HCT116 (cell line): Measurements from ENCODE around the gene MYPN. TPM values are rescaled to one million over a fixed set of nuclear protein-coding genes. Genes with fewer than 3 reads are reported as not detected.

Experiments
- ATAC-seq: fragments of 200-7000 bp; cut with Tn5 transposase; 2 replicates; pipeline ENCODE4 v1.9.1; 2020; ENCODE audit warnings: mild to moderate bottlenecking, moderate library complexity
- Bru-seq: library from RNA; stranded (reverse); fragments of 400-500 nt; gene quantifications from one replicate; lab custom pipeline; 2021; lab: Mats Ljungman, UMichigan
- BruChase-seq, 2 experiments: library from RNA; stranded (reverse); fragments of 400-500 nt; gene quantifications; one replicate each; lab custom pipeline; 2021; lab: Mats Ljungman, UMichigan
- BruUV-seq: library from RNA; stranded (reverse); fragments of 400-500 nt; replicated peaks from 2 replicates; lab custom pipeline; 2021; lab: Mats Ljungman, UMichigan
- CTCF ChIA-PET: fragments of 300-600 bp; sonication (Branson Sonifier 250); formaldehyde crosslinking; loops from one replicate; lab custom pipeline; 2021; ENCODE audit warnings: antibody characterized with exemption; lab: Charles Lee
- POLR2A ChIA-PET: fragments of 300-600, 350-600 bp; sonication (Branson Sonifier 250); formaldehyde crosslinking; loops from one replicate; lab custom pipeline; 2021; ENCODE audit warnings: antibody characterized with exemption; lab: Charles Lee
- RAD21 ChIA-PET, 2 experiments: fragments of 300-600 bp; sonication (Branson Sonifier 250); formaldehyde crosslinking; loops; one replicate each; lab custom pipeline; 2023; ENCODE audit warnings: low total read pairs in 2 of 2; ENCODE audit not compliant: uncharacterized antibody in 2 of 2, unreplicated experiment in 2 of 2, low non-redundant PET in 1 of 2; lab: Charles Lee
- DNase-seq: peaks from one replicate; pipeline ENCODE4 v3.0.0-alpha.2; 2010; ENCODE audit warnings: low read depth, low spot score
- H2AFZ ChIP-seq: fragments of 200-600 bp; shearing (Covaris generic), sonication (generic); 2 replicates; pipeline ENCODE4 v1.6.1; 2017; ENCODE audit warnings: low read depth, mixed run types, mixed read lengths, antibody characterized with exemption, low read length; ENCODE audit not compliant: poor library complexity, severe bottlenecking
- H3K27ac ChIP-seq: 2 replicates; pipeline ENCODE4 v1.5.1; 2012; ENCODE audit warnings: low read depth, low read length
- H3K27me3 ChIP-seq: fragments of 200-600 bp; sonication (generic); 2 replicates; pipeline ENCODE4 v1.6.1; 2016; ENCODE audit warnings: mixed run types, low read length, mixed read lengths; ENCODE audit not compliant: insufficient read depth
- H3K36me3 ChIP-seq, 2 experiments: fragments of 200-500 bp in 1 of 2; fragments of 200-600 bp in 1 of 2; sonication (Bioruptor generic) in 1 of 2; sonication (generic) in 1 of 2; 2 replicates each; pipeline versions ENCODE4 v1.5.1 to v1.6.1; 2014 to 2016; ENCODE audit warnings: low read length in 2 of 2, inconsistent platforms in 1 of 2, mixed read lengths in 1 of 2, mixed run types in 1 of 2; ENCODE audit not compliant: insufficient read depth in 2 of 2, control insufficient read depth in 1 of 2
- H3K4me1 ChIP-seq, 2 experiments: fragments of 200-600 bp in 1 of 2; sonication (generic) in 1 of 2; 2 replicates each; pipeline versions ENCODE4 v1.5.1 to v1.6.1; 2012 to 2017; ENCODE audit warnings: low read length in 2 of 2, inconsistent platforms in 1 of 2, mild to moderate bottlenecking in 1 of 2, mixed read lengths in 1 of 2, mixed run types in 1 of 2, moderate library complexity in 1 of 2; ENCODE audit not compliant: insufficient read depth in 2 of 2, control insufficient read depth in 1 of 2
- H3K4me2 ChIP-seq: fragments of 200-600 bp; sonication (generic); 2 replicates; pipeline ENCODE4 v1.6.1; 2017; ENCODE audit warnings: mixed run types, low read length, mixed read lengths
- H3K4me3 ChIP-seq, 2 experiments: fragments of 200-600 bp in 1 of 2; sonication (generic) in 1 of 2; replicated peaks in 1 of 2; 2 replicates each; pipeline ENCODE4 v1.5.1; 2011 to 2016; ENCODE audit warnings: low read length in 2 of 2, control low read depth in 1 of 2, low read depth in 1 of 2, mild to moderate bottlenecking in 1 of 2, mixed read lengths in 1 of 2, mixed run types in 1 of 2
- H3K79me2 ChIP-seq: fragments of 200-600 bp; sonication (generic); 2 replicates; pipeline ENCODE4 v1.6.1; 2017; ENCODE audit warnings: mild to moderate bottlenecking, mixed run types, low read length, moderate library complexity, mixed read lengths; ENCODE audit not compliant: insufficient read depth
- H3K9ac ChIP-seq: fragments of 200-600 bp; sonication (generic); 2 replicates; pipeline ENCODE4 v1.6.1; 2016; ENCODE audit warnings: low read length, mixed read lengths
- H3K9me2 ChIP-seq: fragments of 200-600 bp; sonication (generic), shearing (Covaris generic); 2 replicates; pipeline ENCODE4 v1.6.1; 2017; ENCODE audit warnings: mixed run types, mild to moderate bottlenecking, moderate library complexity; ENCODE audit not compliant: insufficient read depth
- H3K9me3 ChIP-seq, 2 experiments: fragments of 200-500 bp in 1 of 2; fragments of 200-600 bp in 1 of 2; sonication (Bioruptor generic) in 1 of 2; sonication (generic) in 1 of 2; 2 replicates each; pipeline ENCODE4 v1.6.1; 2014 to 2017; ENCODE audit warnings: low read length in 2 of 2, mixed read lengths in 2 of 2, inconsistent platforms in 1 of 2, low read depth in 1 of 2, mild to moderate bottlenecking in 1 of 2, mixed run types in 1 of 2, moderate library complexity in 1 of 2; ENCODE audit not compliant: control insufficient read depth in 1 of 2, insufficient read depth in 1 of 2
- H4K20me1 ChIP-seq: fragments of 200-600 bp; sonication (generic), shearing (Covaris generic); 2 replicates; pipeline ENCODE4 v1.6.1; 2017; ENCODE audit warnings: mixed run types, mild to moderate bottlenecking, moderate library complexity; ENCODE audit not compliant: insufficient read depth
- ATF3 ChIP-seq: IDR thresholded peaks from 2 replicates; pipeline ENCODE4 v1.6.1; 2012
- CBX3 ChIP-seq: IDR thresholded peaks from 2 replicates; pipeline ENCODE4 v1.6.1; 2012; ENCODE audit warnings: low read depth
- ELF1 ChIP-seq: IDR thresholded peaks from 2 replicates; pipeline ENCODE4 v1.6.1; 2012; ENCODE audit warnings: low read depth, borderline replicate concordance
- EZH2 ChIP-seq: fragments of 200-600 bp; sonication (generic); IDR thresholded peaks from 2 replicates; pipeline ENCODE4 v1.6.1; 2017; ENCODE audit warnings: antibody characterized with exemption, mixed run types
- EZH2phosphoT487 ChIP-seq: fragments of 200-600 bp; IDR thresholded peaks from 2 replicates; pipeline ENCODE4 v1.6.1; 2018; ENCODE audit warnings: antibody characterized with exemption, borderline replicate concordance
- FOSL1 ChIP-seq: IDR thresholded peaks from 2 replicates; pipeline ENCODE4 v1.6.1; 2012; ENCODE audit warnings: low read depth
- POLR2A ChIP-seq: IDR thresholded peaks from 2 replicates; pipeline ENCODE4 v1.7.0; 2011; ENCODE audit warnings: borderline replicate concordance; ENCODE audit not compliant: insufficient read depth, insufficient read length; ENCODE audit errors: extremely low read depth
- RAD21 ChIP-seq: IDR thresholded peaks from 2 replicates; pipeline ENCODE4 v1.6.1; 2012; ENCODE audit warnings: low read depth, mild to moderate bottlenecking
- SIN3A ChIP-seq: IDR thresholded peaks from 2 replicates; pipeline ENCODE4 v1.6.1; 2012; ENCODE audit warnings: low read depth
- SRF ChIP-seq: IDR thresholded peaks from 2 replicates; pipeline ENCODE4 v1.6.1; 2012; ENCODE audit warnings: low read depth
- TCF7L2 ChIP-seq: IDR thresholded peaks from 2 replicates; pipeline ENCODE4 v1.7.0; 2011; ENCODE audit warnings: borderline replicate concordance, inconsistent platforms; ENCODE audit not compliant: insufficient read depth, insufficient read length; ENCODE audit errors: extremely low read depth
- YY1 ChIP-seq: IDR thresholded peaks from 2 replicates; pipeline ENCODE4 v1.6.1; 2011; ENCODE audit warnings: low read length, low read depth, moderate library complexity, mild to moderate bottlenecking; ENCODE audit not compliant: insufficient replicate concordance; ENCODE audit errors: extremely low read depth
- ZNF274 ChIP-seq: fragments of 200-500 bp; sonication (Bioruptor generic); IDR thresholded peaks from 2 replicates; pipeline ENCODE4 v1.6.1; 2014; ENCODE audit warnings: mild to moderate bottlenecking, low read depth, low read length, inconsistent platforms
- intact Hi-C: fragments of 100-400 bp; cut with micrococcal nuclease; formaldehyde crosslinking; loops from 2 replicates; pipeline ENCODE4 v1.10.0; 2022
- long read RNA-seq: library from polyadenylated mRNA; unstranded; transcript quantifications from one replicate; pipeline ENCODE4 v2.0.0, GENCODE V29; 2021; ENCODE audit not compliant: unreplicated experiment
- polyA plus RNA-seq: library from polyadenylated mRNA; unstranded; fragments of >200 nt; gene quantifications from 2 replicates; pipeline ENCODE4 v1.2.1, GENCODE V29; 2012; ENCODE audit warnings: missing spikeins
- total RNA-seq: library from RNA; stranded (reverse); gene quantifications from one replicate; pipeline ENCODE4 v1.2.1, GENCODE V29; 2021; ENCODE audit not compliant: unreplicated experiment
- TF ChIP-seq, protein P1 (sequence below): IDR thresholded peaks from 2 replicates; pipeline ENCODE4 v1.6.1; 2012
- TF ChIP-seq, protein P2 (sequence below): IDR thresholded peaks from 2 replicates; pipeline ENCODE4 v1.6.1; 2011; ENCODE audit warnings: mild to moderate bottlenecking, low read length, moderate library complexity; ENCODE audit not compliant: insufficient replicate concordance; ENCODE audit errors: extremely low read depth

MYPN gene
- total RNA-seq (0.34 TPM), Bru-seq, nascent RNA (percentile 26 among the genes with signal in this experiment), BruChase-seq, experiment 1, labeled RNA remaining after a 6-hour chase (percentile 19 among the genes with signal in this experiment), BruChase-seq, experiment 2, labeled RNA remaining after a 2-hour chase (percentile 17 among the genes with signal in this experiment)
- polyA plus RNA-seq, result 0.06 and 0.09 TPM in 2 replicates
- long read RNA-seq, result 0 reads

DNA sequence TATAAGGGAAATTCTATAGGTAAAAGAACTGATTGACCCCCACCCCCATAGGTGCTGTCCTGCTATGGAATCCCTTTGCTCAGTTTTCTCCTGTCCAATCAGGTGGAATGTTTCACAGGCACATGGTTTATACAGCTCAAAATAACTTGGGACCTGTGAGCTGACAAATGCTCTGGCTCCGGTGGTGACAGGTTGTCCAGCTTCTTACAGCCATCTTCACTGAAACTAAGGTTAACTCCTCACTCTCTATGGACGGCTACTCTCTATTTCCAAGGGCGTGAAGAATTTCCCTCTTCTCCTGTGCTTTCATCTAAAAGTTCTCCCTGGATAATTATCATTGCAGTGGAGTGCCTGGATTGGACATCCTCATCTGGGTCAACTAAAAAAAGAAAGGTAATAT, at the start of gene MYPN:
TSS of gene MYPN (plus strand) at position 158 of the 400 bp plus-strand sequence. CDS start 11,951 bp downstream, outside the sequence.
- H3K4me1 ChIP-seq, result peaks cover under 1 to 30% of the 10 kb centered on the region in 2 experiments
- H3K4me2 ChIP-seq, result no peak within 1 kb of the TSS
- BruUV-seq, result no TSS peak
- CTCF ChIA-PET, result no interaction called here
- POLR2A ChIA-PET, result no interaction called here
- DNase-seq (no peak), ATAC-seq (no peak)
- H3K4me3 ChIP-seq, result no peak within 1 kb of the TSS
- no peak within 1 kb of the TSS for H2AFZ ChIP-seq
- intact Hi-C loops, result no loop called here
- H3K9me3 ChIP-seq, result no peaks in the 10 kb centered on the region
- H3K27ac ChIP-seq, result no peak within 1 kb of the TSS
- TF ChIP-seq TCF7L2 (no peak), FOSL1 (no peak), SRF (no peak), ATF3 (no peak), POLR2A (no peak), RAD21 (no peak), ELF1 (no peak), CBX3 (no peak), SIN3A (no peak), EZH2 (no peak), EZH2phosphoT487 (no peak), YY1 (no peak), ZNF274 (no peak)
- TF ChIP-seq, protein P1, sequence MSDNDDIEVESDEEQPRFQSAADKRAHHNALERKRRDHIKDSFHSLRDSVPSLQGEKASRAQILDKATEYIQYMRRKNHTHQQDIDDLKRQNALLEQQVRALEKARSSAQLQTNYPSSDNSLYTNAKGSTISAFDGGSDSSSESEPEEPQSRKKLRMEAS, result no peak
- TF ChIP-seq, protein P2, sequence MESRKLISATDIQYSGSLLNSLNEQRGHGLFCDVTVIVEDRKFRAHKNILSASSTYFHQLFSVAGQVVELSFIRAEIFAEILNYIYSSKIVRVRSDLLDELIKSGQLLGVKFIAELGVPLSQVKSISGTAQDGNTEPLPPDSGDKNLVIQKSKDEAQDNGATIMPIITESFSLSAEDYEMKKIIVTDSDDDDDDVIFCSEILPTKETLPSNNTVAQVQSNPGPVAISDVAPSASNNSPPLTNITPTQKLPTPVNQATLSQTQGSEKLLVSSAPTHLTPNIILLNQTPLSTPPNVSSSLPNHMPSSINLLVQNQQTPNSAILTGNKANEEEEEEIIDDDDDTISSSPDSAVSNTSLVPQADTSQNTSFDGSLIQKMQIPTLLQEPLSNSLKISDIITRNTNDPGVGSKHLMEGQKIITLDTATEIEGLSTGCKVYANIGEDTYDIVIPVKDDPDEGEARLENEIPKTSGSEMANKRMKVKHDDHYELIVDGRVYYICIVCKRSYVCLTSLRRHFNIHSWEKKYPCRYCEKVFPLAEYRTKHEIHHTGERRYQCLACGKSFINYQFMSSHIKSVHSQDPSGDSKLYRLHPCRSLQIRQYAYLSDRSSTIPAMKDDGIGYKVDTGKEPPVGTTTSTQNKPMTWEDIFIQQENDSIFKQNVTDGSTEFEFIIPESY, result no peak
- RAD21 ChIA-PET, result no interaction called here
- H4K20me1 ChIP-seq, result no peaks in the 10 kb centered on the region
- H3K27me3 ChIP-seq, result no peaks in the 10 kb centered on the region
- no peaks in the 10 kb centered on the region for H3K79me2 ChIP-seq
- H3K9ac ChIP-seq, result no peak within 1 kb of the TSS
- no peaks in the 10 kb centered on the region for H3K36me3 ChIP-seq
- H3K9me2 ChIP-seq, result no peaks in the 10 kb centered on the region
